Measurements from ENCODE around the gene RNU5D-1. TPM values are rescaled to one million over a fixed set of nuclear protein-coding genes. Genes with fewer than 3 reads are reported as not detected.

RNU5D-1 gene
- total RNA-seq, 1 experiment from 2014 or later: not detected

GRCh38 chr1:44693900-44694299 lies 37.1 kb downstream of the RNU5D-1 start:
- DNase-seq: no peak
- H3K27me3 Mint-ChIP-seq (ENCODE audit: unreplicated experiment): no peaks in the 10 kb centered on the region
- no peaks in the 10 kb centered on the region for H3K36me3 Mint-ChIP-seq (ENCODE audit: insufficient read depth, unreplicated experiment)
- TF ChIP-seq CTCF (IDR thresholded peaks at IDR 0.05; ENCODE audit: unreplicated experiment): no peak
- H3K27ac Mint-ChIP-seq (ENCODE audit: unreplicated experiment): peak overlapping the region; percentile 20
- H3K4me3 Mint-ChIP-seq (ENCODE audit: low read depth, unreplicated experiment): no peak overlapping the region
- H3K9me3 Mint-ChIP-seq (ENCODE audit: low read depth, unreplicated experiment): no peaks in the 10 kb centered on the region
- BruUV-seq (replicated peaks): no TSS peak
- CTCF ChIA-PET: no interaction called here
- H3K4me1 Mint-ChIP-seq (ENCODE audit: low read depth, unreplicated experiment): peaks cover 10% of the 10 kb centered on the region
- intact Hi-C loops (cut with micrococcal nuclease; ENCODE audit: unreplicated experiment): no loop called here

- H3K9me3 Mint-ChIP-seq (ENCODE audit: low read depth, unreplicated experiment): no peaks in the 10 kb centered on the region
- peaks cover 10% of the 10 kb centered on the region for H3K4me1 Mint-ChIP-seq (ENCODE audit: low read depth, unreplicated experiment)
- no peak overlapping the region for H3K4me3 Mint-ChIP-seq (ENCODE audit: low read depth, unreplicated experiment)
- no TSS peak for BruUV-seq (replicated peaks)
- no peak for TF ChIP-seq CTCF (IDR thresholded peaks at IDR 0.05; ENCODE audit: unreplicated experiment)
- H3K36me3 Mint-ChIP-seq (ENCODE audit: insufficient read depth, unreplicated experiment): no peaks in the 10 kb centered on the region
- no peaks in the 10 kb centered on the region for H3K27me3 Mint-ChIP-seq (ENCODE audit: unreplicated experiment)
- no peak for DNase-seq
- intact Hi-C loops (cut with micrococcal nuclease; ENCODE audit: unreplicated experiment): no loop called here
- CTCF ChIA-PET: no interaction called here
- H3K27ac Mint-ChIP-seq (ENCODE audit: unreplicated experiment): no peak overlapping the region
Measured at GRCh38 chr1:44693159-44693558, 37.8 kb downstream of the RNU5D-1 start.

- CTCF ChIA-PET: no interaction called here
- peaks cover 10% of the 10 kb centered on the region for H3K4me1 Mint-ChIP-seq (ENCODE audit: low read depth, unreplicated experiment)
- no peak for DNase-seq
- no peaks in the 10 kb centered on the region for H3K27me3 Mint-ChIP-seq (ENCODE audit: unreplicated experiment)
- no peaks in the 10 kb centered on the region for H3K9me3 Mint-ChIP-seq (ENCODE audit: low read depth, unreplicated experiment)
- H3K36me3 Mint-ChIP-seq (ENCODE audit: insufficient read depth, unreplicated experiment): no peaks in the 10 kb centered on the region
- intact Hi-C loops (cut with micrococcal nuclease; ENCODE audit: unreplicated experiment): no loop called here
- BruUV-seq (replicated peaks): no TSS peak
- no peak overlapping the region for H3K4me3 Mint-ChIP-seq (ENCODE audit: low read depth, unreplicated experiment)
- no peak for TF ChIP-seq CTCF (IDR thresholded peaks at IDR 0.05; ENCODE audit: unreplicated experiment)
- H3K27ac Mint-ChIP-seq (ENCODE audit: unreplicated experiment): no peak overlapping the region
Measured at GRCh38 chr1:44689447-44689765, 41.6 kb downstream of the RNU5D-1 start.

- CTCF ChIA-PET: no interaction called here
- no peaks in the 10 kb centered on the region for H3K36me3 Mint-ChIP-seq (ENCODE audit: insufficient read depth, unreplicated experiment)
- no peak overlapping the region for H3K27ac Mint-ChIP-seq (ENCODE audit: unreplicated experiment)
- H3K27me3 Mint-ChIP-seq (ENCODE audit: unreplicated experiment): no peaks in the 10 kb centered on the region
- H3K4me3 Mint-ChIP-seq (ENCODE audit: low read depth, unreplicated experiment): no peak overlapping the region
- intact Hi-C loops (cut with micrococcal nuclease; ENCODE audit: unreplicated experiment): no loop called here
- DNase-seq: no peak
- peaks cover 10% of the 10 kb centered on the region for H3K4me1 Mint-ChIP-seq (ENCODE audit: low read depth, unreplicated experiment)
- no peaks in the 10 kb centered on the region for H3K9me3 Mint-ChIP-seq (ENCODE audit: low read depth, unreplicated experiment)
- BruUV-seq (replicated peaks): no TSS peak
- no peak for TF ChIP-seq CTCF (IDR thresholded peaks at IDR 0.05; ENCODE audit: unreplicated experiment)
Measured at GRCh38 chr1:44688760-44689446, 42.1 kb downstream of the RNU5D-1 start.
